PFSK-1 (cell line): ENCODE results near the gene CNEP1R1.

Experiments used
- POLR2AphosphoS5 ChIP-seq: IDR thresholded peaks from 2 replicates; pipeline ENCODE4 v1.6.1; 2012; ENCODE audit warnings: low read depth, mild to moderate bottlenecking, control low read depth, low read length, moderate library complexity
- REST ChIP-seq, 2 experiments: IDR thresholded peaks; 2 replicates each; pipeline versions ENCODE4 v1.6.1 to v1.8.0; 2011 to 2012; ENCODE audit warnings: low read depth in 2 of 2, low read length in 2 of 2, control low read depth in 1 of 2, inconsistent platforms in 1 of 2, mild to moderate bottlenecking in 1 of 2, moderate library complexity in 1 of 2; ENCODE audit not compliant: insufficient read depth in 1 of 2
- TAF1 ChIP-seq: IDR thresholded peaks from 2 replicates; pipeline ENCODE4 v1.6.1; 2012; ENCODE audit warnings: low read length, control low read depth, borderline replicate concordance; ENCODE audit not compliant: insufficient read depth

GRCh38 chr16:50017553-50017952 is 7.5 kb upstream of the CNEP1R1 start:
- TF ChIP-seq TAF1 (no peak), REST (IDR thresholded peaks at IDR 0.05; ENCODE audit: insufficient read depth in 1 of 2, low read depth in 2 of 2, low read length in 2 of 2) (no peak), POLR2AphosphoS5 (no peak)
